Vagina (tissue), 2 donors: ENCODE measurements around the gene USP49.

Source experiments
- POLR2AphosphoS5 ChIP-seq, 2 donors: sonication (generic); formaldehyde crosslinking; IDR thresholded peaks; one replicate each; pipeline ENCODE4 v1.9.0; 2017; ENCODE audit warnings: antibody characterized with exemption in 2 of 2, mild to moderate bottlenecking in 2 of 2, low read depth in 1 of 2; ENCODE audit not compliant: insufficient read depth in 1 of 2
- TF ChIP-seq, protein P1 (sequence below), 3 experiments: fragments of 450-650 bp in 2 of 3; fragments of 200-600 bp in 1 of 3; sonication (generic) in 1 of 3; IDR thresholded peaks; one replicate each; pipeline ENCODE4 v1.5.1; 2017 to 2019; ENCODE audit warnings: antibody characterized with exemption in 3 of 3, mild to moderate bottlenecking in 2 of 3, moderate library complexity in 2 of 3

GRCh38 chr6:41756354-41756753 lies 138.8 kb downstream of the USP49 start:
- TF ChIP-seq POLR2AphosphoS5 (IDR thresholded peaks at IDR 0.05; ENCODE audit: insufficient read depth in 1 of 2, low read depth in 1 of 2) = no peak
- TF ChIP-seq, protein P1, sequence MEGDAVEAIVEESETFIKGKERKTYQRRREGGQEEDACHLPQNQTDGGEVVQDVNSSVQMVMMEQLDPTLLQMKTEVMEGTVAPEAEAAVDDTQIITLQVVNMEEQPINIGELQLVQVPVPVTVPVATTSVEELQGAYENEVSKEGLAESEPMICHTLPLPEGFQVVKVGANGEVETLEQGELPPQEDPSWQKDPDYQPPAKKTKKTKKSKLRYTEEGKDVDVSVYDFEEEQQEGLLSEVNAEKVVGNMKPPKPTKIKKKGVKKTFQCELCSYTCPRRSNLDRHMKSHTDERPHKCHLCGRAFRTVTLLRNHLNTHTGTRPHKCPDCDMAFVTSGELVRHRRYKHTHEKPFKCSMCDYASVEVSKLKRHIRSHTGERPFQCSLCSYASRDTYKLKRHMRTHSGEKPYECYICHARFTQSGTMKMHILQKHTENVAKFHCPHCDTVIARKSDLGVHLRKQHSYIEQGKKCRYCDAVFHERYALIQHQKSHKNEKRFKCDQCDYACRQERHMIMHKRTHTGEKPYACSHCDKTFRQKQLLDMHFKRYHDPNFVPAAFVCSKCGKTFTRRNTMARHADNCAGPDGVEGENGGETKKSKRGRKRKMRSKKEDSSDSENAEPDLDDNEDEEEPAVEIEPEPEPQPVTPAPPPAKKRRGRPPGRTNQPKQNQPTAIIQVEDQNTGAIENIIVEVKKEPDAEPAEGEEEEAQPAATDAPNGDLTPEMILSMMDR (IDR thresholded peaks at IDR 0.05) = no peak
